Activated naive CD4-positive, alpha-beta T cell treated with anti-CD3 and anti-CD28 coated beads, Interleukin-2, amount 50 U/mL, for 24 hours (primary cell): ENCODE measurements around the gene DCHS2.

Source experiments
- H3K27ac Mint-ChIP-seq: one replicate; pipeline ENCODE4 v1.8.0; 2021; ENCODE audit warnings: mild to moderate bottlenecking, mixed read lengths
- H3K27me3 Mint-ChIP-seq: one replicate; pipeline ENCODE4 v1.8.0; 2021; ENCODE audit warnings: mixed read lengths
- H3K36me3 Mint-ChIP-seq: one replicate; pipeline ENCODE4 v1.8.0; 2021; ENCODE audit warnings: mixed read lengths
- H3K4me1 Mint-ChIP-seq: one replicate; pipeline ENCODE4 v1.8.0; 2021; ENCODE audit warnings: mixed read lengths
- H3K4me3 Mint-ChIP-seq: one replicate; pipeline ENCODE4 v1.8.0; 2021; ENCODE audit warnings: mild to moderate bottlenecking, mixed read lengths
- H3K9me3 Mint-ChIP-seq: one replicate; pipeline ENCODE4 v1.8.0; 2021; ENCODE audit warnings: mixed read lengths

DCHS2 gene

GRCh38 chr4:154471526-154472331 is 19.9 kb downstream of the DCHS2 start:
- no peak overlapping the region for H3K4me3 Mint-ChIP-seq
- H3K9me3 Mint-ChIP-seq, result no peaks in the 10 kb centered on the region
- H3K36me3 Mint-ChIP-seq, result no peaks in the 10 kb centered on the region
- H3K4me1 Mint-ChIP-seq, result no peaks in the 10 kb centered on the region
- H3K27ac Mint-ChIP-seq, result no peak overlapping the region
- peaks cover 11% of the 10 kb centered on the region for H3K27me3 Mint-ChIP-seq

GRCh38 chr4:154471032-154471431 is 20.6 kb downstream of the DCHS2 start:
- Mint-ChIP-seq H3K4me3 (no peak overlapping the region), H3K4me1 (no peaks in the 10 kb centered on the region), H3K27ac (no peak overlapping the region), H3K36me3 (no peaks in the 10 kb centered on the region), H3K9me3 (no peaks in the 10 kb centered on the region), H3K27me3 (peaks cover 9% of the 10 kb centered on the region)

GRCh38 chr4:154467886-154468285 is 23.7 kb downstream of the DCHS2 start:
- Mint-ChIP-seq H3K9me3 (no peaks in the 10 kb centered on the region), H3K4me1 (no peaks in the 10 kb centered on the region), H3K36me3 (no peaks in the 10 kb centered on the region), H3K27me3 (peaks cover 7% of the 10 kb centered on the region), H3K27ac (no peak overlapping the region), H3K4me3 (no peak overlapping the region)

- Mint-ChIP-seq H3K9me3 (no peaks in the 10 kb centered on the region), H3K4me3 (no peak overlapping the region), H3K27ac (no peak overlapping the region), H3K27me3 (peaks cover 10% of the 10 kb centered on the region), H3K36me3 (no peaks in the 10 kb centered on the region), H3K4me1 (no peaks in the 10 kb centered on the region)
Observed at GRCh38 chr4:154466336-154466735, 25.3 kb downstream of the DCHS2 start.

GRCh38 chr4:154465085-154465484 is 26.5 kb downstream of the DCHS2 start:
- Mint-ChIP-seq H3K9me3 (no peaks in the 10 kb centered on the region), H3K4me3 (no peak overlapping the region), H3K4me1 (no peaks in the 10 kb centered on the region), H3K27me3 (peaks cover 8% of the 10 kb centered on the region), H3K27ac (no peak overlapping the region), H3K36me3 (no peaks in the 10 kb centered on the region)

GRCh38 chr4:154464654-154465053 is 26.9 kb downstream of the DCHS2 start:
- H3K4me3 Mint-ChIP-seq, result no peak overlapping the region
- H3K27me3 Mint-ChIP-seq, result peaks cover 8% of the 10 kb centered on the region
- H3K27ac Mint-ChIP-seq, result no peak overlapping the region
- no peaks in the 10 kb centered on the region for H3K9me3 Mint-ChIP-seq
- H3K36me3 Mint-ChIP-seq, result no peaks in the 10 kb centered on the region
- H3K4me1 Mint-ChIP-seq, result no peaks in the 10 kb centered on the region

GRCh38 chr4:154462081-154462810 is 29.4 kb downstream of the DCHS2 start:
- H3K27ac Mint-ChIP-seq, result no peak overlapping the region
- H3K4me3 Mint-ChIP-seq, result no peak overlapping the region
- H3K27me3 Mint-ChIP-seq, result peaks cover 9% of the 10 kb centered on the region
- no peaks in the 10 kb centered on the region for H3K36me3 Mint-ChIP-seq
- no peaks in the 10 kb centered on the region for H3K9me3 Mint-ChIP-seq
- no peaks in the 10 kb centered on the region for H3K4me1 Mint-ChIP-seq

- Mint-ChIP-seq H3K27me3 (peaks cover 15% of the 10 kb centered on the region), H3K9me3 (no peaks in the 10 kb centered on the region), H3K36me3 (no peaks in the 10 kb centered on the region), H3K4me3 (no peak overlapping the region), H3K27ac (no peak overlapping the region), H3K4me1 (no peaks in the 10 kb centered on the region)
Observed at GRCh38 chr4:154457471-154457870, 34.1 kb downstream of the DCHS2 start.

- Mint-ChIP-seq H3K4me1 (no peaks in the 10 kb centered on the region), H3K36me3 (no peaks in the 10 kb centered on the region), H3K9me3 (no peaks in the 10 kb centered on the region), H3K27ac (no peak overlapping the region), H3K4me3 (no peak overlapping the region), H3K27me3 (peaks cover 13% of the 10 kb centered on the region)
Observed at GRCh38 chr4:154456889-154457288, 34.7 kb downstream of the DCHS2 start.

- Mint-ChIP-seq H3K9me3 (no peaks in the 10 kb centered on the region), H3K27me3 (peaks cover 13% of the 10 kb centered on the region), H3K27ac (no peak overlapping the region), H3K36me3 (no peaks in the 10 kb centered on the region), H3K4me1 (no peaks in the 10 kb centered on the region), H3K4me3 (no peak overlapping the region)
Observed at GRCh38 chr4:154456240-154456639, 35.4 kb downstream of the DCHS2 start.

- H3K9me3 Mint-ChIP-seq, result no peaks in the 10 kb centered on the region
Observed at GRCh38 chr4:154455111-154455510, 36.5 kb downstream of the DCHS2 start.

GRCh38 chr4:154454710-154455109 is 36.9 kb downstream of the DCHS2 start:
- no peaks in the 10 kb centered on the region for H3K9me3 Mint-ChIP-seq
- no peaks in the 10 kb centered on the region for H3K36me3 Mint-ChIP-seq
- H3K4me1 Mint-ChIP-seq, result no peaks in the 10 kb centered on the region
- peaks cover 14% of the 10 kb centered on the region for H3K27me3 Mint-ChIP-seq
- no peak overlapping the region for H3K4me3 Mint-ChIP-seq
- H3K27ac Mint-ChIP-seq, result no peak overlapping the region

More at GRCh38 chr4:154455111-154455510, 36.5 kb downstream of the DCHS2 start:
- H3K4me3 Mint-ChIP-seq, result no peak overlapping the region
- H3K36me3 Mint-ChIP-seq, result no peaks in the 10 kb centered on the region
- no peaks in the 10 kb centered on the region for H3K4me1 Mint-ChIP-seq
- no peak overlapping the region for H3K27ac Mint-ChIP-seq
- peaks cover 13% of the 10 kb centered on the region for H3K27me3 Mint-ChIP-seq

GRCh38 chr4:154452798-154453346 is 38.7 kb downstream of the DCHS2 start:
- H3K27me3 Mint-ChIP-seq, result peaks cover 13% of the 10 kb centered on the region
- H3K36me3 Mint-ChIP-seq, result no peaks in the 10 kb centered on the region
- no peak overlapping the region for H3K4me3 Mint-ChIP-seq
- H3K4me1 Mint-ChIP-seq, result no peaks in the 10 kb centered on the region
- H3K27ac Mint-ChIP-seq, result no peak overlapping the region
- no peaks in the 10 kb centered on the region for H3K9me3 Mint-ChIP-seq

- peaks cover 5% of the 10 kb centered on the region for H3K27me3 Mint-ChIP-seq
- H3K4me3 Mint-ChIP-seq, result no peak overlapping the region
- no peak overlapping the region for H3K27ac Mint-ChIP-seq
- H3K9me3 Mint-ChIP-seq, result no peaks in the 10 kb centered on the region
- no peaks in the 10 kb centered on the region for H3K36me3 Mint-ChIP-seq
- H3K4me1 Mint-ChIP-seq, result no peaks in the 10 kb centered on the region
Observed at GRCh38 chr4:154450966-154451365, 40.6 kb downstream of the DCHS2 start.

- no peaks in the 10 kb centered on the region for H3K4me1 Mint-ChIP-seq
- no peak overlapping the region for H3K27ac Mint-ChIP-seq
- H3K9me3 Mint-ChIP-seq, result no peaks in the 10 kb centered on the region
- H3K36me3 Mint-ChIP-seq, result no peaks in the 10 kb centered on the region
- no peak overlapping the region for H3K4me3 Mint-ChIP-seq
- H3K27me3 Mint-ChIP-seq, result peaks cover 4% of the 10 kb centered on the region
Observed at GRCh38 chr4:154444958-154445357, 46.6 kb downstream of the DCHS2 start.

GRCh38 chr4:154441982-154442381 is 49.6 kb downstream of the DCHS2 start:
- no peaks in the 10 kb centered on the region for H3K9me3 Mint-ChIP-seq
- H3K36me3 Mint-ChIP-seq, result no peaks in the 10 kb centered on the region
- no peak overlapping the region for H3K27ac Mint-ChIP-seq
- H3K27me3 Mint-ChIP-seq, result peaks cover 6% of the 10 kb centered on the region
- no peak overlapping the region for H3K4me3 Mint-ChIP-seq
- no peaks in the 10 kb centered on the region for H3K4me1 Mint-ChIP-seq
